Astrocyte (in vitro differentiated cells and primary cell): Measurements from ENCODE around the gene PTK7. TPM values are rescaled to one million over a fixed set of nuclear protein-coding genes. Genes with fewer than 3 reads are reported as not detected.

Source experiments
- DNase-seq: peaks from one replicate; pipeline ENCODE4 v3.0.0-alpha.2; 2010; ENCODE audit warnings: low read depth
- FAIRE-seq: peaks from 2 replicates; lab custom pipeline; 2011; peaks lifted over from hg19 to GRCh38; lab: Jason Lieb, UNC
- H2AFZ ChIP-seq: 2 replicates; pipeline ENCODE4 v1.6.0; 2012; ENCODE audit warnings: low read depth, low read length, inconsistent platforms
- H3K27ac ChIP-seq: 2 replicates; pipeline ENCODE4 v1.5.1; 2011; ENCODE audit warnings: low read depth, low read length, inconsistent platforms
- H3K27me3 ChIP-seq: 2 replicates; pipeline ENCODE4 v1.6.0; 2011; ENCODE audit warnings: low read length, inconsistent platforms; ENCODE audit not compliant: insufficient read depth
- H3K36me3 ChIP-seq: 2 replicates; pipeline ENCODE4 v1.5.1; 2011; ENCODE audit warnings: low read length, inconsistent platforms; ENCODE audit not compliant: insufficient read depth
- H3K4me1 ChIP-seq: 2 replicates; pipeline ENCODE4 v1.5.1; 2011; ENCODE audit warnings: low read length, inconsistent platforms; ENCODE audit not compliant: insufficient read depth
- H3K4me2 ChIP-seq: 2 replicates; pipeline ENCODE4 v1.6.0; 2012; ENCODE audit warnings: low read length, inconsistent platforms
- H3K4me3 ChIP-seq: 2 replicates; pipeline ENCODE4 v1.5.1; 2011; ENCODE audit warnings: low read depth, mild to moderate bottlenecking, low read length, inconsistent platforms; ENCODE audit not compliant: insufficient read depth
- H3K79me2 ChIP-seq: 2 replicates; pipeline ENCODE4 v1.6.0; 2012; ENCODE audit warnings: mild to moderate bottlenecking, low read length, inconsistent platforms; ENCODE audit not compliant: insufficient read depth
- H3K9ac ChIP-seq: 2 replicates; pipeline ENCODE4 v1.6.0; 2012; ENCODE audit warnings: mild to moderate bottlenecking, low read length, inconsistent platforms
- H3K9me3 ChIP-seq: 2 replicates; pipeline ENCODE4 v1.5.1; 2012; ENCODE audit warnings: low read depth, mild to moderate bottlenecking, low read length, inconsistent platforms; ENCODE audit not compliant: insufficient read depth
- H4K20me1 ChIP-seq: 2 replicates; pipeline ENCODE4 v1.6.0; 2012; ENCODE audit warnings: low read length, inconsistent platforms; ENCODE audit not compliant: insufficient read depth
- H3K27ac Mint-ChIP-seq: one replicate; pipeline ENCODE4 v1.8.0; 2021; ENCODE audit warnings: mild to moderate bottlenecking, mixed read lengths; ENCODE audit not compliant: unreplicated experiment
- H3K27me3 Mint-ChIP-seq: one replicate; pipeline ENCODE4 v1.8.0; 2021; ENCODE audit warnings: low read depth, mixed read lengths; ENCODE audit not compliant: unreplicated experiment
- H3K36me3 Mint-ChIP-seq: one replicate; pipeline ENCODE4 v1.8.0; 2021; ENCODE audit warnings: low read depth, mixed read lengths; ENCODE audit not compliant: unreplicated experiment
- H3K4me1 Mint-ChIP-seq: one replicate; pipeline ENCODE4 v1.8.0; 2021; ENCODE audit warnings: low read depth, mixed read lengths; ENCODE audit not compliant: unreplicated experiment
- H3K4me3 Mint-ChIP-seq: one replicate; pipeline ENCODE4 v1.8.0; 2021; ENCODE audit warnings: mild to moderate bottlenecking, moderate library complexity, mixed read lengths; ENCODE audit not compliant: unreplicated experiment
- H3K9me3 Mint-ChIP-seq: one replicate; pipeline ENCODE4 v1.8.0; 2021; ENCODE audit warnings: mild to moderate bottlenecking, mixed read lengths; ENCODE audit not compliant: unreplicated experiment
- EZH2 ChIP-seq: IDR thresholded peaks from 2 replicates; pipeline ENCODE4 v1.6.1; 2012; ENCODE audit warnings: mild to moderate bottlenecking, low read length, inconsistent platforms; ENCODE audit not compliant: insufficient read depth
- total RNA-seq: library from RNA; stranded (reverse); gene quantifications from 2 replicates; pipeline ENCODE4 v1.2.1, GENCODE V29; 2021
- TF ChIP-seq, protein P1 (sequence below): IDR thresholded peaks from 2 replicates; pipeline ENCODE4 v1.5.1; 2011; ENCODE audit warnings: low read depth, mild to moderate bottlenecking, inconsistent platforms, low read length, moderate library complexity; ENCODE audit not compliant: insufficient read depth

Gene PTK7
- total RNA-seq, 1 donor from 2014 or later = 506 TPM

GRCh38 chr6:43037197-43037596, 38.9 kb upstream of the PTK7 start:
- peaks cover 21% of the 10 kb centered on the region for H3K36me3 Mint-ChIP-seq
- Histone ChIP-seq H3K36me3 (peaks cover 13% of the 10 kb centered on the region), H3K4me2 (no peak overlapping the region)

DNA sequence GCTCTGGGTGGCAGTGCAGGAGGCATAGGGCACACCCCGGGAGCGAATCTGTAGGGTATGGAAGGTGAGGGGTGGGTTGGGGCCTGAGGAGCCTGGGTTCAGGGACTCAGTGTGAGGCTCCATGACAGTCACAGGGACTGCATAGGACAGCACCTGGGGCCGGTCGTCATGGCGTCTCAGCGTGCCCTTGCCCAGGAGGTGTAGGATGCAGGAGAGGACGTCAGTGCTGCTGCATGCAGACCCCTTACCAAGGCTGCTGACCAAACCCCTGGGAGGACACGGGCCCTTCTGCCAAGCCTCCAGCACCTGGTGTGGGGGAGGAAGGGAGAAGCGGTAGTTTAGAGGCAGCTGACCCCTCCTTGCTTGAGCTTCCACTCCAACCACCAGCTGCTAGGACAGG, 38.4 kb upstream of the PTK7 start:
- FAIRE-seq = no peak
- Mint-ChIP-seq H3K27ac (no peak overlapping the region), H3K27me3 (no peaks in the 10 kb centered on the region)

More at GRCh38 chr6:43037197-43037596, 38.9 kb upstream of the PTK7 start:
- H3K4me3 Mint-ChIP-seq = no peak overlapping the region
- Histone ChIP-seq H2AFZ (no peak overlapping the region), H3K9ac (no peak overlapping the region), H3K4me3 (no peak overlapping the region), H3K27me3 (no peaks in the 10 kb centered on the region), H3K4me1 (no peaks in the 10 kb centered on the region), H4K20me1 (peaks cover 17% of the 10 kb centered on the region), H3K79me2 (no peaks in the 10 kb centered on the region), H3K9me3 (no peaks in the 10 kb centered on the region), H3K27ac (no peak overlapping the region)
- no peak for DNase-seq
- no peak overlapping the region for H3K27ac Mint-ChIP-seq
- no peak for FAIRE-seq
- no peaks in the 10 kb centered on the region for H3K9me3 Mint-ChIP-seq
- TF ChIP-seq EZH2 = no peak
- TF ChIP-seq, protein P1, sequence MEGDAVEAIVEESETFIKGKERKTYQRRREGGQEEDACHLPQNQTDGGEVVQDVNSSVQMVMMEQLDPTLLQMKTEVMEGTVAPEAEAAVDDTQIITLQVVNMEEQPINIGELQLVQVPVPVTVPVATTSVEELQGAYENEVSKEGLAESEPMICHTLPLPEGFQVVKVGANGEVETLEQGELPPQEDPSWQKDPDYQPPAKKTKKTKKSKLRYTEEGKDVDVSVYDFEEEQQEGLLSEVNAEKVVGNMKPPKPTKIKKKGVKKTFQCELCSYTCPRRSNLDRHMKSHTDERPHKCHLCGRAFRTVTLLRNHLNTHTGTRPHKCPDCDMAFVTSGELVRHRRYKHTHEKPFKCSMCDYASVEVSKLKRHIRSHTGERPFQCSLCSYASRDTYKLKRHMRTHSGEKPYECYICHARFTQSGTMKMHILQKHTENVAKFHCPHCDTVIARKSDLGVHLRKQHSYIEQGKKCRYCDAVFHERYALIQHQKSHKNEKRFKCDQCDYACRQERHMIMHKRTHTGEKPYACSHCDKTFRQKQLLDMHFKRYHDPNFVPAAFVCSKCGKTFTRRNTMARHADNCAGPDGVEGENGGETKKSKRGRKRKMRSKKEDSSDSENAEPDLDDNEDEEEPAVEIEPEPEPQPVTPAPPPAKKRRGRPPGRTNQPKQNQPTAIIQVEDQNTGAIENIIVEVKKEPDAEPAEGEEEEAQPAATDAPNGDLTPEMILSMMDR = no peak
- H3K4me1 Mint-ChIP-seq = no peaks in the 10 kb centered on the region
- H3K27me3 Mint-ChIP-seq = no peaks in the 10 kb centered on the region

GRCh38 chr6:43038727-43039126, 37.4 kb upstream of the PTK7 start:
- peaks cover 9% of the 10 kb centered on the region for H3K36me3 ChIP-seq
- FAIRE-seq = no peak
- H3K9ac ChIP-seq = no peak overlapping the region
- peaks cover 15% of the 10 kb centered on the region for H4K20me1 ChIP-seq
- H3K9me3 Mint-ChIP-seq = no peaks in the 10 kb centered on the region
- no peak overlapping the region for H3K4me2 ChIP-seq
- no peaks in the 10 kb centered on the region for H3K9me3 ChIP-seq
- H3K27ac ChIP-seq = no peak overlapping the region
- no peaks in the 10 kb centered on the region for H3K4me1 ChIP-seq
- TF ChIP-seq EZH2 = no peak
- TF ChIP-seq, protein P1 = no peak
- H3K27ac Mint-ChIP-seq = no peak overlapping the region
- H3K4me1 Mint-ChIP-seq = no peaks in the 10 kb centered on the region
- H3K79me2 ChIP-seq = no peaks in the 10 kb centered on the region
- DNase-seq = no peak
- no peak overlapping the region for H3K4me3 Mint-ChIP-seq
- no peak overlapping the region for H2AFZ ChIP-seq
- H3K27me3 ChIP-seq = no peaks in the 10 kb centered on the region
- no peaks in the 10 kb centered on the region for H3K27me3 Mint-ChIP-seq
- peaks cover 33% of the 10 kb centered on the region for H3K36me3 Mint-ChIP-seq
- H3K4me3 ChIP-seq = no peak overlapping the region

More for the DNA sequence above, 38.4 kb upstream of the PTK7 start:
- Mint-ChIP-seq H3K4me3 (no peak overlapping the region), H3K36me3 (peaks cover 24% of the 10 kb centered on the region), H3K9me3 (no peaks in the 10 kb centered on the region), H3K4me1 (no peaks in the 10 kb centered on the region)
- DNase-seq = no peak
- no peaks in the 10 kb centered on the region for H3K9me3 ChIP-seq
- no peaks in the 10 kb centered on the region for H3K4me1 ChIP-seq
- H3K9ac ChIP-seq = no peak overlapping the region
- no peak overlapping the region for H3K4me3 ChIP-seq
- peaks cover 13% of the 10 kb centered on the region for H3K36me3 ChIP-seq
- no peaks in the 10 kb centered on the region for H3K27me3 ChIP-seq
- no peaks in the 10 kb centered on the region for H3K79me2 ChIP-seq
- no peak overlapping the region for H3K4me2 ChIP-seq
- H2AFZ ChIP-seq = no peak overlapping the region
- peaks cover 15% of the 10 kb centered on the region for H4K20me1 ChIP-seq
- H3K27ac ChIP-seq = no peak overlapping the region
- no peak for TF ChIP-seq EZH2
- TF ChIP-seq, protein P1 = no peak
